Hepatocyte (in vitro differentiated cells): ENCODE data around the gene APC. TPM values are rescaled to one million over a fixed set of nuclear protein-coding genes. Genes with fewer than 3 reads are reported as not detected.

Experiments
- DNase-seq: peaks from one replicate; pipeline ENCODE4 v3.0.0-alpha.2; 2016; ENCODE audit warnings: low spot score
- H2AFZ ChIP-seq: fragments of 200-600 bp; sonication (generic); 2 replicates; pipeline ENCODE4 v1.6.0; 2016; ENCODE audit warnings: antibody characterized with exemption, mild to moderate bottlenecking
- H3K27ac ChIP-seq: fragments of 200-600 bp; sonication (generic); 2 replicates; pipeline ENCODE4 v1.5.1; 2016; ENCODE audit warnings: mild to moderate bottlenecking
- H3K27me3 ChIP-seq: fragments of 200-600 bp; sonication (generic); 2 replicates; pipeline ENCODE4 v1.6.1; 2016
- H3K36me3 ChIP-seq: fragments of 200-600 bp; sonication (generic); replicated peaks from 2 replicates; pipeline ENCODE4 v1.5.1; 2016; ENCODE audit warnings: low read depth; ENCODE audit not compliant: insufficient read depth
- H3K4me1 ChIP-seq: fragments of 200-600 bp; sonication (generic); 2 replicates; pipeline ENCODE4 v1.5.1; 2016; ENCODE audit warnings: mild to moderate bottlenecking, moderate library complexity; ENCODE audit not compliant: insufficient read depth
- H3K4me2 ChIP-seq: fragments of 200-600 bp; sonication (generic); 2 replicates; pipeline ENCODE4 v1.6.0; 2016
- H3K4me3 ChIP-seq: fragments of 200-600 bp; sonication (generic); 2 replicates; pipeline ENCODE4 v1.5.1; 2016; ENCODE audit warnings: mild to moderate bottlenecking
- H3K79me2 ChIP-seq: fragments of 200-600 bp; sonication (generic); 2 replicates; pipeline ENCODE4 v1.6.0; 2017; ENCODE audit warnings: mild to moderate bottlenecking
- H3K9me2 ChIP-seq: fragments of 200-600 bp; sonication (generic); replicated peaks from 2 replicates; pipeline ENCODE4 v1.6.0; 2017; ENCODE audit warnings: mild to moderate bottlenecking; ENCODE audit not compliant: insufficient read depth
- H3K9me3 ChIP-seq: fragments of 200-600 bp; sonication (generic); 2 replicates; pipeline ENCODE4 v1.5.1; 2016; ENCODE audit warnings: low read depth, mild to moderate bottlenecking
- H4K20me1 ChIP-seq: fragments of 200-600 bp; sonication (generic); 2 replicates; pipeline ENCODE4 v1.6.0; 2016; ENCODE audit warnings: mild to moderate bottlenecking; ENCODE audit not compliant: insufficient read depth, poor library complexity, severe bottlenecking
- EZH2 ChIP-seq: fragments of 200-600 bp; sonication (generic); IDR thresholded peaks from 2 replicates; pipeline ENCODE4 v1.6.1; 2016; ENCODE audit warnings: antibody characterized with exemption, mild to moderate bottlenecking, borderline replicate concordance
- EZH2phosphoT487 ChIP-seq: fragments of 200-600 bp; sonication (generic); IDR thresholded peaks from one replicate; pipeline ENCODE4 v1.6.1; 2018; ENCODE audit warnings: antibody characterized with exemption, mild to moderate bottlenecking, low read depth, moderate library complexity; ENCODE audit not compliant: unreplicated experiment, severe bottlenecking
- WGBS: methylation state at CpG from one replicate; pipeline ENCODE4 v1.1.6; 2016; ENCODE audit warnings: low lambda C conversion rate; ENCODE audit errors: missing lambda C conversion rate; 5-methylcytosine and 5-hydroxymethylcytosine counted together
- polyA plus RNA-seq: library from polyadenylated mRNA; unstranded; fragments of >200 nt; fragmentation: Nextera tagmentation; extraction: Ambion mirVana; gene quantifications from 2 replicates; pipeline ENCODE4 v1.2.1, GENCODE V29; 2016
- total RNA-seq: library from RNA; depleted of rRNA; stranded (reverse); fragments of >200 nt; gene quantifications from 2 replicates; pipeline ENCODE4 v1.2.3, GENCODE V29; 2014
- TF ChIP-seq, protein P1 (sequence below): fragments of 200-600 bp; sonication (generic); IDR thresholded peaks from 2 replicates; pipeline ENCODE4 v1.5.1; 2016; ENCODE audit warnings: antibody characterized with exemption, mild to moderate bottlenecking; ENCODE audit not compliant: poor library complexity

The APC gene
- total and polyA plus RNA-seq, 2 experiments from 2014 or later: 9.1 to 57.0 TPM

DNA sequence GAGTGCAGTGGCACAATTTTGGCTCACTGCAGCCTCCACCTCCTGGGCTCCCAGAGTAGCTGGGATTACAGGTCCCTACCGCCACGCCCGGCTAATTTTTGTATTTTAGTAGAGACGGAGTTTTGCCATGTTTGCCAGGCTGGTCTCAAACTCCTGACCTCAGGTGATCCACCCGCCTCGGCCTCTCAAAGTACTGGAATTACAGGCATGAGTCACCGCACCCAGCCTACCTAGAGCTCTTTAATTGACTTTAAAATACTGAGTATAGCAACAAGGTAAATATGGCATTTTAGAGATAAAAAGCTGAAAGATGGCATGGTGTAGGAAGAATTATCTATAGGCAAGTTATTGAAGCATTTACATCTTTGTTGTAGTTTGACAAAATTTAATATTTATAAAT lies 21.0 kb downstream of the APC start:
- no peaks in the 10 kb centered on the region for H3K9me2 ChIP-seq
- H3K9me3 ChIP-seq: no peaks in the 10 kb centered on the region
- H3K4me1 ChIP-seq: no peaks in the 10 kb centered on the region
- DNase-seq: no peak
- no peak overlapping the region for H3K4me3 ChIP-seq
- H3K27ac ChIP-seq: no peak overlapping the region
- no peaks in the 10 kb centered on the region for H4K20me1 ChIP-seq
- TF ChIP-seq EZH2phosphoT487: no peak
- TF ChIP-seq EZH2: no peak
- TF ChIP-seq, protein P1, sequence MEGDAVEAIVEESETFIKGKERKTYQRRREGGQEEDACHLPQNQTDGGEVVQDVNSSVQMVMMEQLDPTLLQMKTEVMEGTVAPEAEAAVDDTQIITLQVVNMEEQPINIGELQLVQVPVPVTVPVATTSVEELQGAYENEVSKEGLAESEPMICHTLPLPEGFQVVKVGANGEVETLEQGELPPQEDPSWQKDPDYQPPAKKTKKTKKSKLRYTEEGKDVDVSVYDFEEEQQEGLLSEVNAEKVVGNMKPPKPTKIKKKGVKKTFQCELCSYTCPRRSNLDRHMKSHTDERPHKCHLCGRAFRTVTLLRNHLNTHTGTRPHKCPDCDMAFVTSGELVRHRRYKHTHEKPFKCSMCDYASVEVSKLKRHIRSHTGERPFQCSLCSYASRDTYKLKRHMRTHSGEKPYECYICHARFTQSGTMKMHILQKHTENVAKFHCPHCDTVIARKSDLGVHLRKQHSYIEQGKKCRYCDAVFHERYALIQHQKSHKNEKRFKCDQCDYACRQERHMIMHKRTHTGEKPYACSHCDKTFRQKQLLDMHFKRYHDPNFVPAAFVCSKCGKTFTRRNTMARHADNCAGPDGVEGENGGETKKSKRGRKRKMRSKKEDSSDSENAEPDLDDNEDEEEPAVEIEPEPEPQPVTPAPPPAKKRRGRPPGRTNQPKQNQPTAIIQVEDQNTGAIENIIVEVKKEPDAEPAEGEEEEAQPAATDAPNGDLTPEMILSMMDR: no peak
- no peak overlapping the region for H2AFZ ChIP-seq
- H3K4me2 ChIP-seq: no peak overlapping the region
- no peaks in the 10 kb centered on the region for H3K27me3 ChIP-seq
- peaks cover 15% of the 10 kb centered on the region for H3K79me2 ChIP-seq
- WGBS: 86% methylated on average over 7 of the region's 7 CpGs
- no peaks in the 10 kb centered on the region for H3K36me3 ChIP-seq

DNA sequence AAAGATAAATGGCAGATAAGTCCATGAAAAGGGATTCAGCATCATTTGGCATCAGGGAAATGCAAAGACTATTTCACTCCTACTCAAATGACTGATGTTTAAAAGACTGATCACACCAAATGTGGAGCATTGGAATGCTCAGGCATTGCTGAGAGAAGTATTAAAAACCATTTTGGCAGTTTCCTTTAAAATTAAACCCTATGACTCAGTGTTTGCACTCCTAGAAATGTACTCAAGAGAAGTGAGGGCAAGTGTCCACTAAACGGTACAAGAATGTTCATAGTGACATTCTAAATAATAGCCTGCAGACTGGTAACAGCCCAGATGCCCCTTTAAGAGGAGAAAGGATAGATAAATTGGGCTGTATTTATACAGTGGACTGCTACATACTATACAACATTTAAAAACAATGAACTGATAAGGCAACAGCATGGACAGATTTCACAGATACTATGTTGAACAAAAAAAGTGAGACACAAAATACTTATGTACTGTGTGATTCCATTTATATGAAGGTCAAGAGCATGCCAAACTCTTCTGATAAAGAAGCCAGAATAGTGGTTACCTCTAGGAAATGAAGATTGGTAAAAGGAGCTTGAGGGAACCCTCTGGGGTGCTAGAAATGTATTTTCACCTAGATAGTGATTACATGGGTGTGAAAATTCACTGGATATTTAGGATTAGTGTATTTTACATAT lies 24.6 kb downstream of the APC start:
- Histone ChIP-seq H3K27ac (no peak overlapping the region), H3K4me1 (no peaks in the 10 kb centered on the region)
- 31% methylated on average over 1 of the region's 1 CpG for WGBS

DNA sequence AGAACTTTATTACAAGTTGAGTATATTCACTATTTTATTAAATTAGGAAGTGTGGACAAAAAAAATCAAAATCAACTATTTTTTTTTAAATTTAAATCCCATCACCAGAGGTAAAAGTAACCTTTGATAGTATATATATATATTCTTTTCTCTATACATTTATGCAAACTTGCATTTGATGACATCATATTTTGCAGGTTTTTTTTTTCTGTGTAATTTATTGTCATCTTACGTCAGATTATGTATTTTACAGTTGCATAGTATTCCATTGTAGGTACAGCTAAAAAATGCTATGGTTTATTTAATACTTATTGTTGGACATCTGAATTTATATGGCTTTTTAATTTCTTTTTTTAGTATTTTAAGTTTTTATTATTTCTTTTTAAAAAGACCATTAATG lies 25.5 kb downstream of the APC start:
- Histone ChIP-seq H3K27ac (no peak overlapping the region), H3K27me3 (no peaks in the 10 kb centered on the region), H3K79me2 (peaks cover 4% of the 10 kb centered on the region), H3K9me3 (no peaks in the 10 kb centered on the region), H2AFZ (no peak overlapping the region), H3K4me1 (no peaks in the 10 kb centered on the region), H3K4me2 (no peak overlapping the region), H4K20me1 (no peaks in the 10 kb centered on the region), H3K4me3 (no peak overlapping the region), H3K9me2 (no peaks in the 10 kb centered on the region), H3K36me3 (no peaks in the 10 kb centered on the region)
- DNase-seq: no peak
- 98% methylated on average over 1 of the region's 1 CpG for WGBS
- TF ChIP-seq EZH2: no peak
- TF ChIP-seq, protein P1: no peak

More for the DNA sequence above, 24.6 kb downstream of the APC start:
- Histone ChIP-seq H3K4me3 (no peak overlapping the region), H3K9me2 (no peaks in the 10 kb centered on the region), H3K4me2 (no peak overlapping the region), H3K27me3 (no peaks in the 10 kb centered on the region), H4K20me1 (no peaks in the 10 kb centered on the region), H3K9me3 (no peaks in the 10 kb centered on the region), H3K79me2 (peaks cover 4% of the 10 kb centered on the region), H2AFZ (no peak overlapping the region), H3K36me3 (no peaks in the 10 kb centered on the region)
- no peak for DNase-seq
- TF ChIP-seq, protein P1: no peak
- TF ChIP-seq EZH2phosphoT487 (no peak), EZH2 (no peak)

DNA sequence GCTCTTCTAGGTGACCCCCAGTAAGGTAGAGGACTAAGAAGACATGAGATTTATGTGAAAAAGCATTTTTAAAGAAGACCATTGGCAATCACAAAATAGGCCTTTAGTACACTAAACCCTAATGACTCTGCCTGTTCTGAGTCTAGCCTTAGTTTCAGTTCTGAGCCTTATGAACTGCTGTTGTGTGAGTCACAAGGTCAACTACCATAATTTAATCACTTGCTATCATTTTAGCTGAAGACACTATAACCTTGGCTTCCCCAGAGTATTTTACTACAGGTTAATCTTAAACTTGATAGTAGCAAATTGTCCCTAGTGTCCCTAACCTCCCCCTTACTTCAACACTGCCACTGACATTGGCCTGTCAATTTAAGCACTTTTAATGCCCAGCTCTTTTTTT lies 34.4 kb downstream of the APC start:
- TF ChIP-seq EZH2: no peak
- TF ChIP-seq EZH2phosphoT487: no peak
- TF ChIP-seq, protein P1: no peak
- H3K27ac ChIP-seq: peak overlapping the region; percentile 32
- H3K4me1 ChIP-seq: no peaks in the 10 kb centered on the region
- H3K79me2 ChIP-seq: no peaks in the 10 kb centered on the region
- H3K36me3 ChIP-seq: no peaks in the 10 kb centered on the region
- DNase-seq: no peak
- H3K9me3 ChIP-seq: no peaks in the 10 kb centered on the region
- H3K9me2 ChIP-seq: no peaks in the 10 kb centered on the region
- H3K4me2 ChIP-seq: no peak overlapping the region
- H3K27me3 ChIP-seq: no peaks in the 10 kb centered on the region
- H4K20me1 ChIP-seq: no peaks in the 10 kb centered on the region
- H2AFZ ChIP-seq: no peak overlapping the region
- no peak overlapping the region for H3K4me3 ChIP-seq
